MM.1S (cell line): ENCODE results near the gene TAF11.

Experiments
- DNase-seq: peaks from one replicate; pipeline ENCODE4 v3.0.0-alpha.2; 2015
- H2AFZ ChIP-seq: fragments of 300-600 bp; sonication (generic); 2 replicates; pipeline ENCODE4 v1.6.0; 2016; ENCODE audit warnings: antibody characterized with exemption, low read length
- H3F3A ChIP-seq: fragments of 300-600 bp; sonication (generic); 2 replicates; pipeline ENCODE4 v1.6.1; 2016; ENCODE audit warnings: mild to moderate bottlenecking, antibody characterized with exemption, low read length, moderate library complexity, mixed read lengths; ENCODE audit not compliant: insufficient read depth
- H3K27ac ChIP-seq: fragments of 300-600 bp; sonication (generic); 2 replicates; pipeline ENCODE4 v1.5.1; 2016; ENCODE audit warnings: mild to moderate bottlenecking, low read length
- H3K27me3 ChIP-seq: fragments of 300-600 bp; sonication (generic); replicated peaks from 2 replicates; pipeline ENCODE4 v1.6.0; 2016; ENCODE audit warnings: low read length; ENCODE audit not compliant: insufficient read depth
- H3K36me3 ChIP-seq: fragments of 300-600 bp; sonication (generic); replicated peaks from 2 replicates; pipeline ENCODE4 v1.6.1; 2016; ENCODE audit warnings: mild to moderate bottlenecking, low read length, mixed read lengths; ENCODE audit not compliant: insufficient read depth
- H3K4me1 ChIP-seq: fragments of 300-600 bp; sonication (generic); 2 replicates; pipeline ENCODE4 v1.6.1; 2016; ENCODE audit warnings: low read length, mixed read lengths
- H3K4me2 ChIP-seq: fragments of 300-600 bp; sonication (generic); 2 replicates; pipeline ENCODE4 v1.6.0; 2016; ENCODE audit warnings: low read depth, low read length
- H3K4me3 ChIP-seq: fragments of 300-600 bp; sonication (generic); 2 replicates; pipeline ENCODE4 v1.5.1; 2016; ENCODE audit warnings: low read length, mixed read lengths
- H3K79me2 ChIP-seq: fragments of 300-600 bp; sonication (generic); 2 replicates; pipeline ENCODE4 v1.6.1; 2016; ENCODE audit warnings: mixed run types, low read length, mixed read lengths
- H3K9ac ChIP-seq: fragments of 300-600 bp; sonication (generic); 2 replicates; pipeline ENCODE4 v1.6.1; 2016; ENCODE audit warnings: low read length, mixed read lengths
- H3K9me2 ChIP-seq: fragments of 300-600 bp; sonication (generic); replicated peaks from 2 replicates; pipeline ENCODE4 v1.6.1; 2016; ENCODE audit warnings: mild to moderate bottlenecking, low read length, mixed read lengths; ENCODE audit not compliant: insufficient read depth
- H3K9me3 ChIP-seq: fragments of 300-600 bp; sonication (generic); replicated peaks from 2 replicates; pipeline ENCODE4 v1.6.1; 2016; ENCODE audit warnings: mild to moderate bottlenecking, low read length, mixed read lengths; ENCODE audit not compliant: insufficient read depth
- H4K20me1 ChIP-seq: fragments of 300-600 bp; sonication (generic); 2 replicates; pipeline ENCODE4 v1.6.1; 2016; ENCODE audit warnings: mild to moderate bottlenecking, low read length, moderate library complexity, mixed read lengths; ENCODE audit not compliant: insufficient read depth
- EZH2 ChIP-seq: fragments of 300-600 bp; sonication (generic); optimal IDR thresholded peaks from 2 replicates; pipeline ENCODE3; 2017; ENCODE audit warnings: low read depth, mild to moderate bottlenecking, antibody characterized with exemption, low read length, mixed read lengths
- EZH2phosphoT487 ChIP-seq: fragments of 300-600 bp; sonication (generic); IDR thresholded peaks from 2 replicates; pipeline ENCODE4 v1.6.1; 2018; ENCODE audit warnings: antibody characterized with exemption, low read length
- TF ChIP-seq, protein P1 (sequence below): fragments of 300-600 bp; sonication (generic); IDR thresholded peaks from 2 replicates; pipeline ENCODE4 v1.5.1; 2016; ENCODE audit warnings: antibody characterized with exemption, low read length, mixed read lengths

The TAF11 gene

DNA sequence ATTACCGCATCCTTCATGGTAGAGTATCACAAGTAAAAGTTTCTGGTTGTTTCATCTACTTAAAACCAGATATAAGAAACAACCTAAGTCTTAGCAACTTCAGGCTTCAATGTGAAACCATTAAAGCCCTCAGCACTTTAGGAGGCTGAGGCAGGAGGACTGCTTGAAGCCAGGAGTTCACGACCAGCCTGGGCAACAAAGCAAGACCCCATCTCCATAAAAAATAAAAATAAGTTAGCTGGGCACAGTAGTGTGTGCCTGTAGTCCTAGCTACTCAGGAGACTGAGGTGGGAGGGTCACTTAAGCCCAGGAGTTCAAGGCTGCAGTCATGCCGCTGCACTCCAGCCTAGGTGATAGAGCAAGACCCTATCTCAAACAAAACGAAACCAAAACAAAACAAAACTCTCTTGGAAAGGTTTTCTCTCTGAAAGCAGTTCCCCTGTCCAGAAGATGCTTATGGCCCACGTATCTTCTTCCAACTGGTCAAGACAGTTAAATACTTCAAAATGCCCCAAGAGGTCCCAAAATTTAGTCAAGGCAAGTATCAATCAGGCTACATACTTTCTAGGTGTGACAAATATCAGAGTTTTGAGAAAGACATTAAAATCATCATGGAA lies 9.9 kb downstream of the TAF11 start:
- H3K79me2 ChIP-seq = peaks cover 12% of the 10 kb centered on the region
- H3K9ac ChIP-seq = no peak overlapping the region
- no peak for DNase-seq
- no peak overlapping the region for H2AFZ ChIP-seq
- H3K4me3 ChIP-seq = no peak overlapping the region
- peaks cover 3% of the 10 kb centered on the region for H3K36me3 ChIP-seq
- H3K4me2 ChIP-seq = no peak overlapping the region
- no peaks in the 10 kb centered on the region for H3K27me3 ChIP-seq
- H4K20me1 ChIP-seq = no peaks in the 10 kb centered on the region
- peaks cover 4% of the 10 kb centered on the region; the same call in 1 of the 2 replicates for H3K4me1 ChIP-seq
- H3K9me2 ChIP-seq = no peaks in the 10 kb centered on the region
- H3K27ac ChIP-seq = no peak overlapping the region
- TF ChIP-seq EZH2phosphoT487 = no peak
- no peak for TF ChIP-seq EZH2
- TF ChIP-seq, protein P1, sequence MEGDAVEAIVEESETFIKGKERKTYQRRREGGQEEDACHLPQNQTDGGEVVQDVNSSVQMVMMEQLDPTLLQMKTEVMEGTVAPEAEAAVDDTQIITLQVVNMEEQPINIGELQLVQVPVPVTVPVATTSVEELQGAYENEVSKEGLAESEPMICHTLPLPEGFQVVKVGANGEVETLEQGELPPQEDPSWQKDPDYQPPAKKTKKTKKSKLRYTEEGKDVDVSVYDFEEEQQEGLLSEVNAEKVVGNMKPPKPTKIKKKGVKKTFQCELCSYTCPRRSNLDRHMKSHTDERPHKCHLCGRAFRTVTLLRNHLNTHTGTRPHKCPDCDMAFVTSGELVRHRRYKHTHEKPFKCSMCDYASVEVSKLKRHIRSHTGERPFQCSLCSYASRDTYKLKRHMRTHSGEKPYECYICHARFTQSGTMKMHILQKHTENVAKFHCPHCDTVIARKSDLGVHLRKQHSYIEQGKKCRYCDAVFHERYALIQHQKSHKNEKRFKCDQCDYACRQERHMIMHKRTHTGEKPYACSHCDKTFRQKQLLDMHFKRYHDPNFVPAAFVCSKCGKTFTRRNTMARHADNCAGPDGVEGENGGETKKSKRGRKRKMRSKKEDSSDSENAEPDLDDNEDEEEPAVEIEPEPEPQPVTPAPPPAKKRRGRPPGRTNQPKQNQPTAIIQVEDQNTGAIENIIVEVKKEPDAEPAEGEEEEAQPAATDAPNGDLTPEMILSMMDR = no peak
- H3K9me3 ChIP-seq = no peaks in the 10 kb centered on the region
- no peaks in the 10 kb centered on the region for H3F3A ChIP-seq

DNA sequence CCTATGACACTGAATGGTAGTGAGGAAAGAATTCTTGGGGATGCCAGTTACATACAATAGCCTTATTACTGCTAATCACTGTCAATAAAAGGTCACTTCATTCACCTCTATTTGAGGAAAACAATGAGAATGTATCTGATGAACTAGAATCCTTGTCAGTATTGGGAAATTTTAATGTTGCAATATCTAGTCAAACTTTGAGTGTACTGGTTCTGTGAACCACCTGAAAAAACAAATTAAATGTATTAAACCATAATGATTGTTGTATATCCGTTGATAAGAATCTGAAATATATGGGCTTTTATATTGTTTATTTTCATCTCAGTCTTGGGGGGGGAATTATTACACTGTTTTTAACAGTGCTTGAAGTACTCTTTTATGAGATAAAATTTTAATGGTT lies 10.6 kb downstream of the TAF11 start:
- H3K9me3 ChIP-seq = no peaks in the 10 kb centered on the region
- peaks cover 4% of the 10 kb centered on the region; the same call in 1 of the 2 replicates for H3K4me1 ChIP-seq
- H3K27ac ChIP-seq = no peak overlapping the region
- no peaks in the 10 kb centered on the region for H3K27me3 ChIP-seq
- H3F3A ChIP-seq = no peaks in the 10 kb centered on the region
- H4K20me1 ChIP-seq = no peaks in the 10 kb centered on the region
- H3K36me3 ChIP-seq = peaks cover 3% of the 10 kb centered on the region
- H3K79me2 ChIP-seq = peaks cover 7% of the 10 kb centered on the region; the same call in 1 of the 2 replicates
- no peak overlapping the region for H3K4me3 ChIP-seq
- TF ChIP-seq, protein P1 = no peak
- no peak for TF ChIP-seq EZH2
- no peak for DNase-seq
- no peak overlapping the region for H2AFZ ChIP-seq
- H3K9ac ChIP-seq = no peak overlapping the region
- H3K4me2 ChIP-seq = no peak overlapping the region
- H3K9me2 ChIP-seq = no peaks in the 10 kb centered on the region

DNA sequence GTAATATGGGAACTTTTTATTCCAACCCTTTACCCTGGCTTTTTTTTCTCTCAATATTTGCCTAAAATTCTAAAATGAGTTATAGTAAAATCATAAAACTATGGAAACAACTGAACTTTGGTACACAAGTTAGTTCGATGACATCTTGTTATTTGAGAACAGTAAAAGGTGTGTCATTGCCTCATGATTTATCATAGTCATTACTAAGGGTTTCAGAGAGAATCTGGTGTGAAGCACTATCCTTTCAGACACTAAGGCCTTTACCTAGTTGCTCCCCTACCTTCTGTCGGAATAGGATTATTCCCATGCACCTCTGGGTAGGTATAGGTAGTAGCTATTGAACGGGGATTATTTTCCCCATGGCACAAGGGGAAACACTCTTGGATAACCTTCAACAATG lies 11.4 kb downstream of the TAF11 start:
- TF ChIP-seq, protein P1 = no peak
- no peak for TF ChIP-seq EZH2
- TF ChIP-seq EZH2phosphoT487 = no peak
- H4K20me1 ChIP-seq = no peaks in the 10 kb centered on the region
- no peak overlapping the region for H3K4me2 ChIP-seq
- no peak overlapping the region for H2AFZ ChIP-seq
- no peak for DNase-seq
- H3K4me1 ChIP-seq = peaks cover 4% of the 10 kb centered on the region; the same call in 1 of the 2 replicates
- peaks cover 7% of the 10 kb centered on the region; the same call in 1 of the 2 replicates for H3K79me2 ChIP-seq
- H3F3A ChIP-seq = no peaks in the 10 kb centered on the region
- no peaks in the 10 kb centered on the region for H3K9me3 ChIP-seq
- no peak overlapping the region for H3K27ac ChIP-seq
- no peaks in the 10 kb centered on the region for H3K9me2 ChIP-seq
- no peaks in the 10 kb centered on the region for H3K27me3 ChIP-seq
- H3K4me3 ChIP-seq = no peak overlapping the region
- peaks cover 3% of the 10 kb centered on the region for H3K36me3 ChIP-seq
- H3K9ac ChIP-seq = no peak overlapping the region
